HEK293 (cell line): Measurements from ENCODE around the gene TGDS.

Source experiments
- CTCF ChIA-PET: fragments of 350-600 bp; formaldehyde crosslinking; extraction: SDS; loops from one replicate; lab custom pipeline; 2021; ENCODE audit warnings: antibody characterized with exemption; lab: Yijun Ruan, JAX
- POLR2A ChIA-PET: fragments of 300-600 bp; formaldehyde crosslinking; extraction: SDS; loops from one replicate; lab custom pipeline; 2020; ENCODE audit warnings: antibody characterized with exemption, inconsistent platforms; lab: Yijun Ruan, JAX
- H3K27ac ChIP-seq: fragments of 200-500 bp; sonication (Bioruptor generic); 2 replicates; pipeline ENCODE4 v1.5.1; 2014; ENCODE audit warnings: low read depth, low read length, control low read depth, inconsistent platforms; ENCODE audit errors: extremely low read depth
- H3K36me3 ChIP-seq, 2 experiments: fragments of 200-500 bp in 1 of 2; sonication (Bioruptor generic) in 1 of 2; 1 replicate in 1 of 2; 2 replicates in 1 of 2; pipeline ENCODE4 v1.5.1; 2014 to 2017; ENCODE audit warnings: inconsistent platforms in 2 of 2, low read length in 2 of 2; ENCODE audit not compliant: control insufficient read depth in 2 of 2, insufficient read depth in 1 of 2
- H3K4me1 ChIP-seq: fragments of 200-500 bp; sonication (Bioruptor generic); 2 replicates; pipeline ENCODE4 v1.5.1; 2014; ENCODE audit warnings: mild to moderate bottlenecking, low read length, inconsistent platforms; ENCODE audit not compliant: control insufficient read depth, insufficient read depth
- H3K4me3 ChIP-seq: 2 replicates; pipeline ENCODE4 v1.5.1; 2011; ENCODE audit warnings: low read depth, mild to moderate bottlenecking, control low read depth, low read length, moderate library complexity
- H3K9me3 ChIP-seq: fragments of 200-500 bp; sonication (Bioruptor generic); 2 replicates; pipeline ENCODE4 v1.5.1; 2014; ENCODE audit warnings: low read depth, low read length, inconsistent platforms; ENCODE audit not compliant: control insufficient read depth, insufficient read depth
- SCRT1 ChIP-seq: fragments of 450-650 bp; formaldehyde crosslinking; IDR thresholded peaks from 2 replicates; pipeline ENCODE4 v1.5.1; 2016; ENCODE audit warnings: missing biosample characterization, missing genetic modification characterization, borderline replicate concordance
- SCRT2 ChIP-seq: fragments of 450-650 bp; formaldehyde crosslinking; IDR thresholded peaks from 2 replicates; pipeline ENCODE4 v1.5.1; 2016; ENCODE audit warnings: missing biosample characterization, missing genetic modification characterization
- YY1 ChIP-seq: fragments of 450-650 bp; formaldehyde crosslinking; IDR thresholded peaks from 2 replicates; pipeline ENCODE4 v1.5.1; 2018; ENCODE audit warnings: missing biosample characterization, missing genetic modification characterization
- ZBTB1 ChIP-seq: fragments of 450-650 bp; formaldehyde crosslinking; IDR thresholded peaks from 2 replicates; pipeline ENCODE4 v1.5.1; 2016; ENCODE audit warnings: missing biosample characterization, missing genetic modification characterization
- ZFHX2 ChIP-seq: fragments of 450-650 bp; formaldehyde crosslinking; conservative IDR thresholded peaks from 2 replicates; pipeline ENCODE4 v1.5.1; 2016; ENCODE audit warnings: missing biosample characterization, missing genetic modification characterization
- ZFP3 ChIP-seq: fragments of 450-650 bp; formaldehyde crosslinking; IDR thresholded peaks from 2 replicates; pipeline ENCODE4 v1.5.1; 2016; ENCODE audit warnings: low read depth, missing biosample characterization, missing genetic modification characterization
- ZIC2 ChIP-seq: fragments of 450-650 bp; formaldehyde crosslinking; IDR thresholded peaks from 2 replicates; pipeline ENCODE4 v1.5.1; 2016; ENCODE audit warnings: missing biosample characterization, missing genetic modification characterization
- ZNF114 ChIP-seq: fragments of 450-650 bp; formaldehyde crosslinking; IDR thresholded peaks from 2 replicates; pipeline ENCODE4 v1.5.0; 2017; ENCODE audit warnings: missing biosample characterization, missing genetic modification characterization
- ZNF121 ChIP-seq: fragments of 450-650 bp; formaldehyde crosslinking; IDR thresholded peaks from 2 replicates; pipeline ENCODE4 v1.5.1; 2016; ENCODE audit warnings: missing biosample characterization, missing genetic modification characterization
- ZNF133 ChIP-seq: fragments of 450-650 bp; formaldehyde crosslinking; IDR thresholded peaks from 2 replicates; pipeline ENCODE4 v1.5.1; 2016; ENCODE audit warnings: missing biosample characterization, missing genetic modification characterization
- ZNF175 ChIP-seq: fragments of 450-650 bp; formaldehyde crosslinking; IDR thresholded peaks from 2 replicates; pipeline ENCODE4 v1.5.1; 2016; ENCODE audit warnings: missing biosample characterization, missing genetic modification characterization
- ZNF211 ChIP-seq: fragments of 450-650 bp; formaldehyde crosslinking; IDR thresholded peaks from 2 replicates; pipeline ENCODE4 v1.5.1; 2016; ENCODE audit warnings: low read depth, missing biosample characterization, missing genetic modification characterization
- ZNF274 ChIP-seq, 2 experiments: fragments of 200-500 bp in 1 of 2; fragments of 450-650 bp in 1 of 2; sonication (Bioruptor generic) in 1 of 2; formaldehyde crosslinking in 1 of 2; IDR thresholded peaks; 2 replicates each; pipeline versions ENCODE4 v1.5.1 to v1.6.1; 2014 to 2016; ENCODE audit warnings: borderline replicate concordance in 1 of 2, inconsistent platforms in 1 of 2, low read length in 1 of 2, missing biosample characterization in 1 of 2, missing genetic modification characterization in 1 of 2
- ZNF335 ChIP-seq: fragments of 450-650 bp; formaldehyde crosslinking; conservative IDR thresholded peaks from 2 replicates; pipeline ENCODE4 v1.5.1; 2016; ENCODE audit warnings: missing biosample characterization, missing genetic modification characterization
- ZNF449 ChIP-seq: fragments of 450-650 bp; formaldehyde crosslinking; IDR thresholded peaks from 2 replicates; pipeline ENCODE4 v1.5.1; 2017; ENCODE audit warnings: missing biosample characterization, mild to moderate bottlenecking, missing genetic modification characterization, moderate library complexity
- ZNF501 ChIP-seq: fragments of 450-650 bp; formaldehyde crosslinking; IDR thresholded peaks from 2 replicates; pipeline ENCODE4 v1.5.1; 2016; ENCODE audit warnings: missing biosample characterization, missing genetic modification characterization
- ZNF560 ChIP-seq: fragments of 450-650 bp; formaldehyde crosslinking; IDR thresholded peaks from 2 replicates; pipeline ENCODE4 v1.5.1; 2017; ENCODE audit warnings: missing biosample characterization, missing genetic modification characterization, borderline replicate concordance
- ZNF571 ChIP-seq: fragments of 450-650 bp; formaldehyde crosslinking; IDR thresholded peaks from 2 replicates; pipeline ENCODE4 v1.5.0; 2017; ENCODE audit warnings: missing biosample characterization, missing genetic modification characterization
- ZNF623 ChIP-seq: fragments of 450-650 bp; formaldehyde crosslinking; IDR thresholded peaks from 2 replicates; pipeline ENCODE4 v1.5.1; 2016; ENCODE audit warnings: missing biosample characterization, missing genetic modification characterization
- ZNF639 ChIP-seq: fragments of 450-650 bp; formaldehyde crosslinking; IDR thresholded peaks from 2 replicates; pipeline ENCODE4 v1.5.1; 2016; ENCODE audit warnings: missing biosample characterization, missing genetic modification characterization
- ZNF701 ChIP-seq: fragments of 450-650 bp; formaldehyde crosslinking; IDR thresholded peaks from 2 replicates; pipeline ENCODE4 v1.5.1; 2016; ENCODE audit warnings: missing biosample characterization, missing genetic modification characterization
- ZNF76 ChIP-seq: fragments of 450-650 bp; formaldehyde crosslinking; IDR thresholded peaks from 2 replicates; pipeline ENCODE4; 2016; ENCODE audit warnings: low read depth, missing biosample characterization, missing genetic modification characterization, borderline replicate concordance
- ZNF791 ChIP-seq: fragments of 450-650 bp; formaldehyde crosslinking; IDR thresholded peaks from 2 replicates; pipeline ENCODE4 v1.5.1; 2016; ENCODE audit warnings: missing biosample characterization, missing genetic modification characterization
- ZSCAN23 ChIP-seq: fragments of 450-650 bp; formaldehyde crosslinking; IDR thresholded peaks from 2 replicates; pipeline ENCODE4 v1.5.1; 2016; ENCODE audit warnings: missing biosample characterization, missing genetic modification characterization
- ZSCAN30 ChIP-seq: fragments of 450-650 bp; IDR thresholded peaks from 2 replicates; pipeline ENCODE4 v1.5.1; 2018; ENCODE audit warnings: missing biosample characterization, mild to moderate bottlenecking, missing genetic modification characterization, moderate library complexity
- TF ChIP-seq, protein P1 (sequence below): fragments of 450-650 bp; formaldehyde crosslinking; IDR thresholded peaks from 2 replicates; pipeline ENCODE4 v1.5.1; 2017; ENCODE audit warnings: missing biosample characterization, missing genetic modification characterization

The TGDS gene

GRCh38 chr13:94548382-94548781, 47.6 kb downstream of the TGDS start:
- Histone ChIP-seq H3K4me1 (no peaks in the 10 kb centered on the region), H3K36me3 (no peaks in the 10 kb centered on the region), H3K4me3 (peak overlapping the region; percentile 40), H3K27ac (peak overlapping the region; percentile 91), H3K9me3 (no peaks in the 10 kb centered on the region)
- POLR2A ChIA-PET: interaction anchor here (2.7 to 2.8 kb wide), 2 partner anchors 48 to 54 kb away, joined by 11 to 28 read pairs; partner anchors contain the start of genes GPR180 and TGDS
- TF ChIP-seq ZIC2 (tag by site-specific recombination): no peak
- 0 out of 2 replicates have a peak, but pooled peaks have one; percentile 20 for TF ChIP-seq ZFHX2 (tag by site-specific recombination)
- TF ChIP-seq ZNF211: no peak
- 0 out of 2 replicates have a peak, but pooled peaks have one; percentile 48 for TF ChIP-seq ZNF335 (tag by site-specific recombination)
- no peak for TF ChIP-seq ZNF501
- 0 out of 2 replicates have a peak, but pooled peaks have one; percentile 13 for TF ChIP-seq SCRT1 (tag by site-specific recombination)
- no peak for TF ChIP-seq ZNF114 (tag by site-specific recombination)
- TF ChIP-seq ZNF571 (tag by site-specific recombination): no peak
- TF ChIP-seq ZNF449 (tag by site-specific recombination): no peak
- TF ChIP-seq ZNF701 (tag by site-specific recombination): no peak
- CTCF ChIA-PET: interaction anchor here (0.9 to 1.7 kb wide), 3 partner anchors 57 to 114 kb away, joined by 3 to 5 read pairs (median 4); no protein-coding TSS in a partner anchor

GRCh38 chr13:94546061-94546839, 49.7 kb downstream of the TGDS start:
- TF ChIP-seq SCRT2 (tag by site-specific recombination): peak; percentile 64
- TF ChIP-seq, protein P1, sequence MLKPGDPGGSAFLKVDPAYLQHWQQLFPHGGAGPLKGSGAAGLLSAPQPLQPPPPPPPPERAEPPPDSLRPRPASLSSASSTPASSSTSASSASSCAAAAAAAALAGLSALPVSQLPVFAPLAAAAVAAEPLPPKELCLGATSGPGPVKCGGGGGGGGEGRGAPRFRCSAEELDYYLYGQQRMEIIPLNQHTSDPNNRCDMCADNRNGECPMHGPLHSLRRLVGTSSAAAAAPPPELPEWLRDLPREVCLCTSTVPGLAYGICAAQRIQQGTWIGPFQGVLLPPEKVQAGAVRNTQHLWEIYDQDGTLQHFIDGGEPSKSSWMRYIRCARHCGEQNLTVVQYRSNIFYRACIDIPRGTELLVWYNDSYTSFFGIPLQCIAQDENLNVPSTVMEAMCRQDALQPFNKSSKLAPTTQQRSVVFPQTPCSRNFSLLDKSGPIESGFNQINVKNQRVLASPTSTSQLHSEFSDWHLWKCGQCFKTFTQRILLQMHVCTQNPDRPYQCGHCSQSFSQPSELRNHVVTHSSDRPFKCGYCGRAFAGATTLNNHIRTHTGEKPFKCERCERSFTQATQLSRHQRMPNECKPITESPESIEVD (tag by site-specific recombination): no peak
- ChIA-PET CTCF (no interaction called here), POLR2A (no interaction called here)
- Histone ChIP-seq H3K9me3 (no peaks in the 10 kb centered on the region), H3K4me3 (no peak overlapping the region), H3K36me3 (no peaks in the 10 kb centered on the region), H3K4me1 (no peaks in the 10 kb centered on the region), H3K27ac (no peak overlapping the region)

DNA sequence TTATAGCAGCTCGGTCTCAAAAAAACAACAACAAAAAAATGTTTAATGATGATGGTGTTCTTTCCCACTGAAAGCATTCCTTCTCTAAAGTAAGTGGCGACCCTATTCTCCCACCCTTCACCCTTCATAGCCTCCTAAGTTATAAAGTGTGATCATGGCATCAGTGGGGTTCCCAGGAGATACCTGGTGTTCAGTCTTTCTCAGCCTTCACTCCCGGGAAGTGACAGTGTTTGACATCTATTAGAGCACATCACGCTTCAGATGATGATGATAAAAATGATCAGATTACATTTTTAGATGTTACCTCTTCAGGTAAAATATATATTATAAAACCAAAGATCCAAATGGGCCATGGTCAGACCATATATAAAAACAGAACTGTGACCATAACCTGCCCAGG, 51.0 kb downstream of the TGDS start:
- ChIA-PET POLR2A (no interaction called here), CTCF (interaction anchor here (0.6 kb wide), 1 partner anchor 86 kb away, joined by 3 read pairs; no protein-coding TSS in a partner anchor)

More for the DNA sequence above, 51.0 kb downstream of the TGDS start:
- Histone ChIP-seq H3K27ac (no peak overlapping the region), H3K9me3 (no peaks in the 10 kb centered on the region), H3K4me3 (no peak overlapping the region), H3K4me1 (no peaks in the 10 kb centered on the region), H3K36me3 (no peaks in the 10 kb centered on the region)
- no peak for TF ChIP-seq ZNF274 (IDR thresholded peaks at IDR 0.05; ENCODE audit: low read length)
- no peak for TF ChIP-seq ZNF274 (tag by site-specific recombination; IDR thresholded peaks at IDR 0.05; ENCODE audit: borderline replicate concordance)
- TF ChIP-seq ZNF560 (tag by site-specific recombination): no peak
- no peak for TF ChIP-seq ZNF623
- no peak for TF ChIP-seq ZSCAN23
- no peak for TF ChIP-seq ZNF175 (tag by site-specific recombination)
- TF ChIP-seq ZNF211: no peak
- TF ChIP-seq ZNF121 (tag by site-specific recombination): no peak
- TF ChIP-seq YY1 (tag by site-specific recombination): no peak
- no peak for TF ChIP-seq ZBTB1
- TF ChIP-seq ZNF639 (tag by site-specific recombination): no peak
- no peak for TF ChIP-seq ZNF76 (tag by site-specific recombination)
- no peak for TF ChIP-seq ZNF133 (tag by site-specific recombination)
- TF ChIP-seq ZNF791 (tag by site-specific recombination): no peak
- TF ChIP-seq ZFP3: no peak
- TF ChIP-seq ZSCAN30 (tag by site-specific recombination): no peak
